NCI-H748 (cell line): ENCODE results near the gene CNTN5.

Experiments
- DNase-seq: peaks from one replicate; lab custom pipeline; 2025; ENCODE audit not compliant: unreplicated experiment; lab: John Stamatoyannopoulos, UW

CNTN5 gene

DNA sequence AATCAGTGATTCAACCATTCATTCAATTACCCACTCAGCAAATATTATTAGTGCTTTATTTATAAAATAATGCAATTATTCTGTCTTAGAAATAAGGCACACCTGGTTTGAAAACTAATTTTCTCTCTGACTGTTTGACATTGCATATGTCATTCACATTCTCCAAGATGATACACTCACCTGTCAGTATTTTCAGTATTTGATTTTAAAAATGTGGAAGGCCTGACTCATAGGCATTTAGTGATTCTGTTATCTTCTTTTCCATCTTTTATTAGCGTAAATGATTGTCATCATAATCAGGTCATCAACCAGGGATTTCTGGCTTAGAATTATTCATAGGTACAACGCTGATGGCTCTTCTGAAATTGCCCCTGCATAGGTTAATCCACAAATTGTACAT is 480.9 kb downstream of the CNTN5 start:
- no peak for DNase-seq

DNA sequence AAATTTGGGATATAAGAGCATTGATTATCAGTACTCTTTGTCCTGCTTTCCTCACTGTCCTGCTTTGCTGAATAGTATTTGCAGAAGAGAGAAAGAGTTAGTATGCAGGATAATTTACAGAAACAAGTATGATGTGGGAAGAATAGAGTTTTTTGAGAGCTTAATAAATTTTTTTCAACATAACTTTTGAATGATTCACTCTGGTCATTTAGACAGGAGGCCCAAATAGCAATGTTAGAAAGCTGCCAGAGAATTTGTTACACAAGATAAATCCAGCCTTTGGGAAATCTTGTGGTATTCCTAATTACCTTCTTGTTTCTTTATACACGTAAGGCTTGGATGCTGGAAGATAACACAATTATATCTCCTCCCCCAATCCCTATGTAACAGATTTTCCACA is 484.6 kb downstream of the CNTN5 start:
- DNase-seq = no peak

DNA sequence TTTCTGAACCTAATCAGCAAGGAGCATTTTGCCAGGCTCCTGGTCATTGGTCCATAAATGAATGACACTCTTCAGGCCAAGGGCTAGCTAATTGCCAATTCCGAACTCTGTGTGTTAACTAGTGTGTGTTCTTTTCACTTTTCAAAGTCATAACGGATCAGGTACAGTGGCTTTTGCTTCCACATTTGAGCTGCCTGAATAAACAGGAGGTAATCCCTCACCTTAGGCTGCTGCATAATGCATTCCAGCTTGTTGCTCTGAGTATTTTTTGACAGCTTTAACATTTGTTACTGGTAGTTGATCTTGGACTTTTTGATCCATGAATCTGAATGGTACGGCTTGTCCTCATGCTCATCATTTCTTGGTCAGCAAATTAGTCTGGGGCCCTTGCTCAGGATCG is 485.1 kb downstream of the CNTN5 start:
- no peak for DNase-seq

GRCh38 chr11:99509863-99510262 is 489.1 kb downstream of the CNTN5 start:
- DNase-seq = no peak

- no peak for DNase-seq
Observed at GRCh38 chr11:99513368-99513767, 492.6 kb downstream of the CNTN5 start.

DNA sequence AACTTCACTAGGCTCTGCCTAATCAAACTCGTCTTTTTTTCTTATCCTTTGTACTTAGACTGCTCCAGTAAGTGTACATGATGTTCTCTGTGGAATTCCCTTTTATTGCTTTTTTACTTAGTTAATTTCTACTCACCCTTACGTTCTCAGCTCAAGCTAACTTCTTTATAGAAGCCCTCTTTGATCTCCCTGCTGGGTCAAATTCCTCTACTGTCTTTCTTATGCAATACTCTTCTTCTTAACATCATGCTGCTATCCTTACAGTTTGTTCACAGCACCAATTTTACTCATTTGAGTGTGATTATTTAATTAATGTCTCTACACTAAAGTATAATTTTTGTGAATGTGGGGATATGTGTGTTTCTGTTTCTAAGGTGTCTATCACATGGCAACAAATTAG is 498.3 kb downstream of the CNTN5 start:
- DNase-seq = no peak

- no peak for DNase-seq
Observed at GRCh38 chr11:99522467-99523173, 501.9 kb downstream of the CNTN5 start.

DNA sequence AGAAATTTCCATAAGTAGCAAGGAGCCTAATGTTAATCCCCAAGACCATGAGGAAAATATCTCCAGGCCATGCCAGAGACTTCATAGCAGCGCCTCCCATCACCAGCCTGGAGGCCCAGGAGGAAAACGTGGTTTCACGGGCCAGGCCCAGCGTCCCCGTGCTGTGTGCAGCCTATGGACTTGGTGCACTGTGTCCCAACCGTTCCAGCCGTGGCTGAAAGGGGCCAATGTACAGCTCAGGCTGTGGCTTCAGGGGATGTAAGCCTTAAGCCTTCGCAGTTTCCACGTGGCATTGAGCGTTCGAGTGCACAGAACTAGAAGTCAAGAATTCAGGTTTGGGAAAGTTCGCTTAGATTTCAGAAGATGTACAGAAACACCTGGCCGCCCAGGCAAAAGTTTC is 510.7 kb downstream of the CNTN5 start:
- DNase-seq = no peak

- no peak for DNase-seq
Observed at GRCh38 chr11:99534812-99535211, 514.1 kb downstream of the CNTN5 start.

DNA sequence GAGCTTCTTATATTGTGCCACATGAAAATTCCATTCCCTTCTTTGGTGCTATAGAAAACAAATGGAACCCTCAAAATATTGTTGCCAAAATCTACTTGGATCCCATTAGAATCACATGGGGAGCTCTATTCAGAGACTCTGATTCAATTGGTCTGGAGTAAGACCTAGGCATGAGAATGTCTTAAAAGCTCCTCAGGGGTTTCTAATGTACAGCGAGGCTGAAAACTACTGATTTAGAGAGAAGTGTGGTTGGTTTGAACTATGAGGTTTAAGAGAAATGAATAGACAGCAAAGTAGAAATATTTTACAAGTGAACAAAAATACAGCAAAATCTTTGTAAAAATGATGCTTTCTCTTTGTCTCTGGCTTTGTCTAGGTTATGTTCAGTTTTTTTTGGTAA is 514.7 kb downstream of the CNTN5 start:
- no peak for DNase-seq

GRCh38 chr11:99535819-99536218 is 515.1 kb downstream of the CNTN5 start:
- DNase-seq = no peak

- no peak for DNase-seq
Observed at GRCh38 chr11:99537681-99538080, 516.9 kb downstream of the CNTN5 start.

DNA sequence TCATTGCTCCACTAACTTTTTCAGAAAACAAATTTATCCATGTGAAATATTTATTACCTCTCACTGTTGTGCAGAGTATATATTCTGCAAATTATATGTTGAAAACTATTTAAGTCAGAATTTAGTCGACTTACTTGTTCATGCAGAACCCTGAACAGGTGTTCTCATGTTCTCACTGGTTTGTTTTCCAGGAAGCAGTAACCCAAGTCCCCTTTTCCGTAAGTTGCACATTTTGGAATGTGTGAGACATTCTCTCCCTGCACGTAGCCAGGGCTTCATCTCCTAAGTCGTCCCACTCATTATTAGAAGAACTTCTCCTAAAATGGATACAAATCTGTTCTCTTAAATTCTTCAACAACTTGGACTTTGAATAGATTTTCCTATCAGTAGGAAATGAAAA is 524.9 kb downstream of the CNTN5 start:
- no peak for DNase-seq

DNA sequence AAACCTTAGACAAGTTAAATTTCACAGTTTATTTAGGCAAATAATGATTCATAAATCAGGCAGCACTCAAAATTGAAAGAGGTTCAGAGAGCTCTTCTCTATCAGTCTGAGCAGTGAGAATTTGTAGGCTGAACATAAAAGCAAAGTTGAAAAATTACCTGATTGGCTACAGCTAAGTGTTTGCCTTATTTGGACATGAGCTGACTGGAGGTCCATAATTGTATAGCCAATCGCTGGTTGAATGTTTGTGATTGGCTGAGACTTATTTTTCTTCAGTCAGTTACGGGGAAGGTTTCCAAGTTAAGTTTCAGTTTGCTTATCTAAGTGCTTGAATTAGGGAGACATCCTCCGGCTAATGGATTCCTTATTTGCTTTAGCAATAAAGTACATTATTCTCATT is 527.5 kb downstream of the CNTN5 start:
- no peak for DNase-seq

DNA sequence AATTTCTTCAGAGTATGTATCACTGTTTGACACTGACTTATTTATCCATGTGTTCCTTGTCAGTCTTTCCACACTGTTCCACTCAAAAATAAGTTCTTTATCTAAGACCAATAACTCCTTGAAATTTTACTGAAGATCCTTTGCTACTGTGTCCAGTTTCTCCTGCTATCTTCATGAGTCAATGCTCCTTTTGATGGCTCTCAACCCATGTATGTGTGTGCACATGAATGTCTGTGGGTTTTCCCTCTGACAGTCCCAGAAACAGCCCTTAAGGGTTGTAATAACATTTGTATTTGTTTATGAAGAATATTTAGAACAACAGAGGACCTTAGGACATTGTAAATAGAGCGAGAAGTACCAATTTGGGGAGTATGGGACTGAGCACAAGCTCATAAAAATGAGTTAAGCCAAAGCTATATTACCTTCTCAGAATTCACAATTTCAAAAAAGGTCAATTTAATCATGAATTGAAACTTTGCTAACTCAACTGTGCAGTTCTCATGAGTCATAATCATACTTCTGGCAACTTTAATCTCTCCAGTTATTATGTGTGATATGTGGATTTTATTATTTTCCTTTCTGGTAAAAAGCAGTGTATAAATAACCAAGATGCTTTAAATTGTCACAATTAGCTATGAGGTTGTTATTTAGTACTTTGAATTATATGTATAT is 533.6 kb downstream of the CNTN5 start:
- no peak for DNase-seq

DNA sequence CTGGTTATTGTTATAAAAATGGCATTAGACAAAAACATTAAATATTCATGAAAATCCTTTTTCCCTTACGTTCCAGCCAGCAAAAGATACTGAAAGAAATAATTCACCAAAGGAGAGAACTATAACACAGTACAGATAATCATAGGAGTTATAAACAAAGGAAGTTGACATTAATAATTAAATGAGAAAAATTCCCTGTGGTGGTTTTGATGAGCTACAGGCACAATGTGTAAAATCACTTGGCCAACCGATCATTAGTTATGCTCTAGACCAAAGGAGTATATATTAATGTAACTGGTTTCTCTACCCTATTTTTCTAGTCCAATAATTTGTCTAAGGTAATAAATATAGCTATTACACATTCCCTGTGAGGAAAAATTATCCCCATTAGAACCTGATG is 534.7 kb downstream of the CNTN5 start:
- no peak for DNase-seq

GRCh38 chr11:99565333-99565732 is 544.6 kb downstream of the CNTN5 start:
- no peak for DNase-seq

- DNase-seq = no peak
Observed at GRCh38 chr11:99567334-99567956, 546.7 kb downstream of the CNTN5 start.

DNA sequence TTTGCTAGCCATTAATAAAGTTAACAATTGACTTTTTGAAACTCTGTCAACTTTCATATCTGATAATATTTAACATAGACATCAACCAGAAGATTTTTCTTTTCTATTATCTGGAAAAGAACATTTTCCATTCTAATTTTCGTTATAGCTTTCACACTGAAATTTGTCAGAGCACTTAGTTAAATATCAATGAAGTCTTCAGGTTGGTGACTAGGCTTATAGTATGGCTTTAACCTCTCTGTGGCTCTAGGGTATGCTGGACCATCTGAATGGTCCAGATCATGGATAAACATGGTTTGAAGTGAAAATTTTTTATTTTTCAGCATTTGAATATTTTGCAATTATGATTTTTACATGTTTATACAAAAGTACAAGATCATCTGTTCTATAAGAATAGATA is 548.1 kb downstream of the CNTN5 start:
- DNase-seq = no peak

DNA sequence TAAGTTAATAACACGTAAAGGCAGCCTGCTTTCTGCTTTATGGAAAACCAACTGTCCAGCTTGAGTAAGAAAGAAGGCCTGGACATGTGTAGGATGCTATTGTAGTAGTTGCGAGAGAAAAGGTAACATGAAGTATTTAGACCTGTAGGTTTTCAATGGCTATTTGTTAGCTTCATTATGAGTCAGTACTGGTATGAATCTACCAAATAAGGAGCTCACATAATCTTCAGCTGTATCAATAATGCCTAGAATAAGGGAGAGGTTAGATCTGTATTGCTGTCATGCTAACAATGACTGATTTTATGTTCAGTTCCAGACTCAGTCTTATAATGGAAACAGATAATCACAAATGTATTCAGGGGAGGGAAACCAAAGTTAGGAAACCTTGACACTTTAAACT is 550.3 kb downstream of the CNTN5 start:
- DNase-seq = no peak

GRCh38 chr11:99584830-99585229 is 564.1 kb downstream of the CNTN5 start:
- DNase-seq = no peak

DNA sequence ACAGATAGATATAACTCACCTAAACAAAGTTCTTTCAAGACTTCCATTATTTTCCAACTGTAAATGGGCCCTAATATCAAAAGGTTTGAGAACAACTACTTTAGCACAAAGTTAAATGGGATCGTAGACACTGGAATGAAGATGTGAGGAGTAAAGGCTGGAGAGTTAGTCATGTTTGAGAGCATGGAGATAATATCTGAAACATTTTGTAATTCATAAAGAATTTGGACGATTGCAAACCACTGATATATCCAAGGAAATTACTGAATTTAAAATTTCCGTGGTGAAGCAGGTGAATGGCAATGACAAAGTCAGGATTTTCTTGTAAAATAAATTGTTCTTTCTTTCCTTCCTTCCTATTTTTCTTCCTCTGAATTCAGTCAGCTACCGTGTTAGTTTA is 564.9 kb downstream of the CNTN5 start:
- DNase-seq = no peak

GRCh38 chr11:99589771-99590170 is 569.0 kb downstream of the CNTN5 start:
- DNase-seq = no peak
